Effector memory CD4-positive, alpha-beta T cell (primary cell): Measurements from ENCODE around the gene FLT3.

Experiments
- DNase-seq, 3 donors: peaks; one replicate each; pipeline ENCODE4 v3.0.0-alpha.2; 2020
- H3K27ac ChIP-seq: 2 replicates; pipeline ENCODE4 v1.7.0; 2013; ENCODE audit warnings: mild to moderate bottlenecking, low read length, moderate library complexity; ENCODE audit not compliant: insufficient read depth, poor library complexity, severe bottlenecking
- H3K27me3 ChIP-seq: replicated peaks from 2 replicates; pipeline ENCODE4 v1.7.0; 2013; ENCODE audit warnings: mild to moderate bottlenecking, low read length; ENCODE audit not compliant: insufficient read depth, control insufficient read depth, poor library complexity, severe bottlenecking
- H3K36me3 ChIP-seq: 2 replicates; pipeline ENCODE4 v1.7.0; 2013; ENCODE audit warnings: mild to moderate bottlenecking, low read length, moderate library complexity; ENCODE audit not compliant: control insufficient read depth, insufficient read depth
- H3K4me1 ChIP-seq: 2 replicates; pipeline ENCODE4 v1.7.0; 2013; ENCODE audit warnings: low read length, mild to moderate bottlenecking; ENCODE audit not compliant: control insufficient read depth, insufficient read depth, poor library complexity, severe bottlenecking
- H3K4me3 ChIP-seq: 2 replicates; pipeline ENCODE4 v1.7.0; 2013; ENCODE audit warnings: low read length, low read depth, mild to moderate bottlenecking; ENCODE audit not compliant: insufficient read depth, poor library complexity, severe bottlenecking
- H3K9me3 ChIP-seq: 2 replicates; pipeline ENCODE4 v1.7.0; 2013; ENCODE audit warnings: mild to moderate bottlenecking, low read length, moderate library complexity; ENCODE audit not compliant: control insufficient read depth

Gene FLT3

DNA sequence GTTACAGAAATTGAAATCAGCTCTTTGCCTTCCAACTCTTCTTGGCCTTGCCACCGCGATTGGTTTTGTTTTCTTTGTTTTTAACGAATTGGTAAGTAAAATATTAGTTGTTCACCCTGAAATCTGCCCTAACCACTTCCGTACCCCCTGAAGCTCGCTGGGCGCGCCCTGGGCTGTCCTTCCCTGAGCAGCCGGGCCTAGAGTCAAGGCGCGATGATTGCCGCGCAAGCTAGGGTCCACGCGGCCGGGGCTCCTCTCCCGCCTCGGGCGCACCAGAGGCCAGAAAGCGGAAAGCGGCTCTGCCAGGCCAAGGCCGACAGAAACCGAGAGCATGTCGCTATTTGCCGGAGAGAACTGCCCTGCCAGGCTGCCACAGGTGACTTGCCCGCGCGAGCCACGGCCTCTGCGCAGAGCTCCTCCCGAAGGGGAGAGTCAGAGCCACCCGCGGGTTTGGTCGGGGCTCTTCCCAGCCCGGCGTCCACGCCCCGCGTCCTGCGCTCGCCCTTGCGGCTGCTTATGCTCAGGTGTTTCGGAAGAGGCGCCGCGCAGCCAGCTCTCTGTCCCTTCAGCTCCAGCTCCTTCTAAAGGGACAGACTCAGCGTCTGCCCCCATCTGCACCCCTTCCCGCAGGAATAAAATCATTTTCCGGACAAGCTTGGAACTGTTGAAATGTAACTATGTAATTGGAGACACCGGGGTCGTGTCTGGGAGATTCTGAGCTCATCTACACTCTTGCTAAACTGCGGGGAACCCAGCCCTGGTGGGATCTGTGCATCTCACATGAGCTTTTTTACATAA lies 124.6 kb downstream of the FLT3 start:
- Histone ChIP-seq H3K9me3 (no peaks in the 10 kb centered on the region), H3K4me1 (peaks cover 5% of the 10 kb centered on the region), H3K4me3 (no peak overlapping the region), H3K36me3 (no peaks in the 10 kb centered on the region), H3K27me3 (peaks cover 19% of the 10 kb centered on the region), H3K27ac (no peak overlapping the region)
- no peak for DNase-seq

GRCh38 chr13:27973961-27974662 lies 126.3 kb downstream of the FLT3 start:
- H3K27me3 ChIP-seq, result peaks cover 30% of the 10 kb centered on the region
- no peak overlapping the region for H3K27ac ChIP-seq
- no peaks in the 10 kb centered on the region for H3K9me3 ChIP-seq
- no peaks in the 10 kb centered on the region for H3K36me3 ChIP-seq
- DNase-seq, result no peak
- H3K4me1 ChIP-seq, result peaks cover 3% of the 10 kb centered on the region
- H3K4me3 ChIP-seq, result no peak overlapping the region

- H3K9me3 ChIP-seq, result no peaks in the 10 kb centered on the region
- peaks cover 34% of the 10 kb centered on the region for H3K27me3 ChIP-seq
- no peak overlapping the region for H3K4me3 ChIP-seq
- no peaks in the 10 kb centered on the region for H3K36me3 ChIP-seq
- no peak overlapping the region for H3K27ac ChIP-seq
- DNase-seq, result no peak
- H3K4me1 ChIP-seq, result peaks cover 8% of the 10 kb centered on the region
Observed at GRCh38 chr13:27973291-27973690, 127.1 kb downstream of the FLT3 start.

GRCh38 chr13:27972478-27972820 lies 127.9 kb downstream of the FLT3 start:
- H3K4me1 ChIP-seq, result peaks cover 12% of the 10 kb centered on the region
- H3K27ac ChIP-seq, result no peak overlapping the region
- H3K4me3 ChIP-seq, result no peak overlapping the region
- peaks cover 38% of the 10 kb centered on the region for H3K27me3 ChIP-seq
- DNase-seq, result no peak
- H3K9me3 ChIP-seq, result no peaks in the 10 kb centered on the region
- no peaks in the 10 kb centered on the region for H3K36me3 ChIP-seq

DNA sequence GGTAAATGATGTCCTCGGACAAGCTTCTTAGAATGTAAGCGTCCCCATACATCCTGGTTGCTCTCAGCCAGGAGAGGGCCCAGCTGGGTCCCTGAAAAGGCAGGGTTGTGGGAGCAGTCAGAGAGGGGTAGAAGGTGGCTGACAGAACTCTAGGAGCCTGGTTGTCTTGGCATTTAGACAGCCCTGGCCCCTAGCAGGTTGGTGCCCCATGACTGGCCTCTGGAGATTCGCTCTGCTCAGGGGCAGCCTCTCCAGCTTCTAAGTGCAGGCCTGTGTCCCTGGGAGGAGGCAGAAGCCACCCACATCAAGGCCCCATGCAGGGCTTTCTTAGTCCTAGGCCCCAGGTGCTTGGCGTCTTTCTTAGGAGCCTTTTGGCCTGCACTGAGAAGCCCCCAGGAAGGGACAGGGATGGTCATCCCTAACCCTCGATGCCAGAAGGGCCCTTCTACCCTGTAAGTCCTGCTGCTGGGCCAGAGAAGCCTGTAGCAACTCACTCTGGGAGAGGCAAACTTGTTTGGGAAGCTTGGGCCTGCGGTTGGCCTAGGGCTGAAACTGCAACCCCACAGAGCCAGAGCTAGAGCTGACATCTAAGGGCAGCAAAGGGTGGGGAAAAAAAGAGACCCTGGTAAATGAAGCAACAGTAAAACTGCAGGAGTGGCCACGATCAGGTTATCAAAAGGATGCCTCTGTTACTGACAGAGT lies 128.4 kb downstream of the FLT3 start:
- DNase-seq, result no peak
- no peaks in the 10 kb centered on the region for H3K36me3 ChIP-seq
- peaks cover 12% of the 10 kb centered on the region for H3K4me1 ChIP-seq
- H3K27ac ChIP-seq, result no peak overlapping the region
- H3K4me3 ChIP-seq, result no peak overlapping the region
- H3K27me3 ChIP-seq, result peaks cover 43% of the 10 kb centered on the region
- H3K9me3 ChIP-seq, result no peaks in the 10 kb centered on the region

- peaks cover 12% of the 10 kb centered on the region for H3K4me1 ChIP-seq
- DNase-seq, result no peak
- H3K36me3 ChIP-seq, result no peaks in the 10 kb centered on the region
- no peak overlapping the region for H3K27ac ChIP-seq
- H3K27me3 ChIP-seq, result peaks cover 49% of the 10 kb centered on the region
- H3K9me3 ChIP-seq, result no peaks in the 10 kb centered on the region
- no peak overlapping the region for H3K4me3 ChIP-seq
Observed at GRCh38 chr13:27971236-27971645, 129.1 kb downstream of the FLT3 start.

GRCh38 chr13:27970382-27971235 lies 129.8 kb downstream of the FLT3 start:
- no peak overlapping the region for H3K27ac ChIP-seq
- no peaks in the 10 kb centered on the region for H3K36me3 ChIP-seq
- peaks cover 12% of the 10 kb centered on the region for H3K4me1 ChIP-seq
- DNase-seq, result no peak
- no peaks in the 10 kb centered on the region for H3K9me3 ChIP-seq
- H3K4me3 ChIP-seq, result no peak overlapping the region
- peaks cover 52% of the 10 kb centered on the region for H3K27me3 ChIP-seq

DNA sequence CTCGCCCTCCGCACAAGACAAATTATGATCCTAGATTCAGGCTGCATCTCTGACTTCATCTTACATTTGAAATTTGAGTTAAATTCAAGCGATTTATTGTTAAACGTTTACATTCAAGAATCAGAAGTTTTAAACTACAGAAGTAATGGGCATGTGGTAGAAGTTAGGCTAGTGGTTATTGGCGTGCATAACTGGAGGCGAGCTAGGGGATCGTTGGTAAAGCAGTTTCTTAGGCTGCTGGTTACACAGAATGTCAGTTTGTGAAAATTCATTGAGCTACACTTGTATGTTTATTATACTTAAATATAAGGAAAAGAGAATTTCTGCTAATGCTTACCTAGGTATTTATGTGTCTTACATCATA lies 130.5 kb downstream of the FLT3 start:
- Histone ChIP-seq H3K27me3 (peaks cover 46% of the 10 kb centered on the region), H3K27ac (no peak overlapping the region), H3K4me3 (no peak overlapping the region), H3K4me1 (peaks cover 9% of the 10 kb centered on the region), H3K36me3 (no peaks in the 10 kb centered on the region), H3K9me3 (no peaks in the 10 kb centered on the region)
- DNase-seq, result no peak

- no peak for DNase-seq
Observed at GRCh38 chr13:27969082-27969865, 131.1 kb downstream of the FLT3 start, which contains the start of gene CDX2. Gene CDX2 (minus strand): TSS chr13:27969315. CDS start chr13:27969006, 309 bp downstream.

More at GRCh38 chr13:27969082-27969865, 131.1 kb downstream of the FLT3 start, which contains the start of gene CDX2:
- peaks cover 9% of the 10 kb centered on the region for H3K4me1 ChIP-seq
- H3K36me3 ChIP-seq, result no peaks in the 10 kb centered on the region
- no peak within 1 kb of the TSS for H3K27ac ChIP-seq
- peaks cover 46% of the 10 kb centered on the region for H3K27me3 ChIP-seq
- no peaks in the 10 kb centered on the region for H3K9me3 ChIP-seq
- no peak within 1 kb of the TSS for H3K4me3 ChIP-seq
